GM23338 (cell line): Measurements from ENCODE around the gene PDE1A. TPM values are rescaled to one million over a fixed set of nuclear protein-coding genes. Genes with fewer than 3 reads are reported as not detected.

Source experiments
- ATAC-seq: fragments of 200-7000 bp; cut with Tn5 transposase; 3 replicates; pipeline ENCODE4 v1.9.1; 2020
- DNase-seq: peaks from one replicate; pipeline ENCODE4 v3.0.0-alpha.2; 2015; ENCODE audit warnings: low spot score
- H2AFZ ChIP-seq: fragments of 200-600 bp; sonication (generic); 2 replicates; pipeline ENCODE4 v1.8.0; 2016; ENCODE audit warnings: antibody characterized with exemption, mild to moderate bottlenecking, moderate library complexity
- H3F3A ChIP-seq: fragments of 200-600 bp; sonication (generic); replicated peaks from 2 replicates; pipeline ENCODE4 v1.8.0; 2017; ENCODE audit warnings: antibody characterized with exemption, mixed run types, low read depth
- H3K27ac ChIP-seq: fragments of 200-600 bp; sonication (generic); 2 replicates; pipeline ENCODE4 v1.6.1; 2016; ENCODE audit warnings: low read depth
- H3K27me3 ChIP-seq: fragments of 200-600 bp; sonication (generic); 2 replicates; pipeline ENCODE4 v1.8.0; 2016; ENCODE audit warnings: mild to moderate bottlenecking, mixed run types, moderate library complexity; ENCODE audit not compliant: insufficient read depth
- H3K36me3 ChIP-seq: fragments of 200-600 bp; sonication (generic); 2 replicates; pipeline ENCODE4 v1.8.0; 2016; ENCODE audit warnings: mild to moderate bottlenecking; ENCODE audit not compliant: insufficient read depth
- H3K4me1 ChIP-seq: fragments of 200-600 bp; sonication (generic); 2 replicates; pipeline ENCODE4 v1.8.0; 2016; ENCODE audit warnings: mild to moderate bottlenecking, moderate library complexity; ENCODE audit not compliant: insufficient read depth
- H3K4me2 ChIP-seq: fragments of 200-600 bp; sonication (generic); 2 replicates; pipeline ENCODE4 v1.7.1; 2017; ENCODE audit warnings: mixed run types
- H3K4me3 ChIP-seq: fragments of 200-600 bp; sonication (generic); 2 replicates; pipeline ENCODE4 v1.6.1; 2016; ENCODE audit warnings: mixed run types
- H3K79me2 ChIP-seq: fragments of 200-600 bp; sonication (generic); replicated peaks from 2 replicates; pipeline ENCODE4 v1.8.0; 2017; ENCODE audit warnings: mild to moderate bottlenecking; ENCODE audit not compliant: insufficient read depth
- H3K9me2 ChIP-seq: fragments of 200-600 bp; sonication (generic); 2 replicates; pipeline ENCODE4 v1.8.0; 2017; ENCODE audit not compliant: insufficient read depth
- H4K20me1 ChIP-seq: fragments of 200-600 bp; sonication (generic); replicated peaks from 2 replicates; pipeline ENCODE4 v1.8.0; 2017; ENCODE audit warnings: mild to moderate bottlenecking; ENCODE audit not compliant: insufficient read depth
- H3K27ac Mint-ChIP-seq: 2 replicates; pipeline ENCODE4 v1.8.0; 2020; ENCODE audit warnings: inconsistent platforms, mild to moderate bottlenecking, moderate library complexity, mixed read lengths
- H3K27me3 Mint-ChIP-seq: 3 replicates; pipeline ENCODE4 v1.8.0; 2022; ENCODE audit warnings: low read depth, mild to moderate bottlenecking, moderate library complexity, mixed read lengths, inconsistent platforms; ENCODE audit not compliant: insufficient read depth, poor library complexity
- H3K36me3 Mint-ChIP-seq: 3 replicates; pipeline ENCODE4 v1.8.0; 2021; ENCODE audit warnings: low read depth, mild to moderate bottlenecking, inconsistent platforms, moderate library complexity, mixed read lengths
- H3K4me1 Mint-ChIP-seq: 3 replicates; pipeline ENCODE4 v1.8.0; 2020; ENCODE audit warnings: mild to moderate bottlenecking, inconsistent platforms, mixed read lengths
- H3K4me3 Mint-ChIP-seq: 3 replicates; pipeline ENCODE4 v1.8.0; 2021; ENCODE audit warnings: moderate library complexity, mild to moderate bottlenecking, inconsistent platforms, mixed read lengths
- H3K9me3 Mint-ChIP-seq: 3 replicates; pipeline ENCODE4 v1.8.0; 2020; ENCODE audit warnings: moderate library complexity, mild to moderate bottlenecking, inconsistent platforms, mixed read lengths
- CREB1 ChIP-seq: fragments of 250-450 bp; sonication (Bioruptor Pico); IDR thresholded peaks from 2 replicates; pipeline ENCODE4 v1.5.0; 2020; ENCODE audit warnings: low read depth, mild to moderate bottlenecking, moderate library complexity
- EZH2 ChIP-seq: fragments of 200-600 bp; sonication (generic); IDR thresholded peaks from one replicate; pipeline ENCODE4 v1.8.0; 2017; ENCODE audit warnings: antibody characterized with exemption, mild to moderate bottlenecking, low read depth; ENCODE audit not compliant: unreplicated experiment
- EZH2phosphoT487 ChIP-seq: fragments of 200-600 bp; sonication (generic); IDR thresholded peaks from one replicate; pipeline ENCODE4 v1.8.1; 2018; ENCODE audit warnings: antibody characterized with exemption; ENCODE audit not compliant: unreplicated experiment
- NANOG ChIP-seq: IDR thresholded peaks from 2 replicates; pipeline ENCODE4 v1.6.1; 2016; ENCODE audit warnings: antibody characterized with exemption, borderline replicate concordance
- POLR2AphosphoS5 ChIP-seq: IDR thresholded peaks from 2 replicates; pipeline ENCODE4 v1.6.1; 2016; ENCODE audit warnings: antibody characterized with exemption, low read depth
- ZNF462 ChIP-seq: fragments of 250-450 bp; sonication (Bioruptor Pico); IDR thresholded peaks from 2 replicates; pipeline ENCODE4 v1.5.0; 2020; ENCODE audit warnings: mild to moderate bottlenecking, moderate library complexity
- polyA plus RNA-seq: library from polyadenylated mRNA; unstranded; fragments of >200 nt; fragmentation: Nextera tagmentation; extraction: Ambion mirVana; gene quantifications from 2 replicates; pipeline ENCODE4 v1.2.1, GENCODE V29; 2016
- total RNA-seq: library from RNA; depleted of rRNA; stranded (reverse); fragments of >200 nt; shearing (Covaris generic); gene quantifications from 2 replicates; pipeline ENCODE4 v1.2.3, GENCODE V29; 2014
- TF ChIP-seq, protein P1 (sequence below): IDR thresholded peaks from 2 replicates; pipeline ENCODE4 v1.6.1; 2016; ENCODE audit warnings: antibody characterized with exemption

Gene PDE1A
- total and polyA plus RNA-seq, 2 experiments from 2014 or later: 0.28 to 0.31 TPM

GRCh38 chr2:182191061-182191460 is 235.8 kb downstream of the PDE1A start (continued):
- no peak for TF ChIP-seq ZNF462
- TF ChIP-seq, protein P1, sequence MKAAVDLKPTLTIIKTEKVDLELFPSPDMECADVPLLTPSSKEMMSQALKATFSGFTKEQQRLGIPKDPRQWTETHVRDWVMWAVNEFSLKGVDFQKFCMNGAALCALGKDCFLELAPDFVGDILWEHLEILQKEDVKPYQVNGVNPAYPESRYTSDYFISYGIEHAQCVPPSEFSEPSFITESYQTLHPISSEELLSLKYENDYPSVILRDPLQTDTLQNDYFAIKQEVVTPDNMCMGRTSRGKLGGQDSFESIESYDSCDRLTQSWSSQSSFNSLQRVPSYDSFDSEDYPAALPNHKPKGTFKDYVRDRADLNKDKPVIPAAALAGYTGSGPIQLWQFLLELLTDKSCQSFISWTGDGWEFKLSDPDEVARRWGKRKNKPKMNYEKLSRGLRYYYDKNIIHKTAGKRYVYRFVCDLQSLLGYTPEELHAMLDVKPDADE: no peak

DNA sequence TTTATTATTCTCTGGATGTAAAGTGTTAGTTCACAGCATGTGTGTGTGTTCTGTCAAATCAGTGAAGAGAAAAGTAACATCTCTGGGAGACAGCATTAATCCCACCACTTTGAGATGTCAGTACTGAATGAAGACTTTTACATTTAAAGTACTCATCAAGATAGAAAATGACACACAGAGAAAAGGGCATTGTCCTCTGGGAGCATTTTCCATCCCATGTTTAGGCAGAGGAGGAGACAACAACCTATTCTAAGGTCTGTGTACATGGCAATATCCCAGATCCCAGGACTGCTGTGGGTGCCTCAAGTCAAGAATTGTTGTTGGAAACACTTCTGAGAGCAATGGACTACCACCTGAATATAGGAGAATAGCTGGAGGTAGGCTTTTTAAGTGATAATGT is 239.7 kb downstream of the PDE1A start:
- H4K20me1 ChIP-seq: no peaks in the 10 kb centered on the region
- TF ChIP-seq CREB1 (CRISPR knock-in tag) (no peak), EZH2 (no peak), EZH2phosphoT487 (no peak), NANOG (no peak), POLR2AphosphoS5 (no peak), ZNF462 (no peak)
- TF ChIP-seq, protein P1: no peak

More for the DNA sequence above, 239.7 kb downstream of the PDE1A start:
- H3K4me3 Mint-ChIP-seq: no peak overlapping the region
- ATAC-seq (no peak), DNase-seq (no peak)
- peaks cover 3% of the 10 kb centered on the region; the same call in 1 of the 3 replicates for H3K36me3 Mint-ChIP-seq
- Histone ChIP-seq H2AFZ (no peak overlapping the region), H3K27ac (no peak overlapping the region), H3F3A (no peaks in the 10 kb centered on the region), H3K79me2 (no peaks in the 10 kb centered on the region), H3K4me2 (no peak overlapping the region), H3K9me2 (no peaks in the 10 kb centered on the region), H3K4me3 (no peak overlapping the region), H3K36me3 (no peaks in the 10 kb centered on the region), H3K27me3 (no peaks in the 10 kb centered on the region), H3K4me1 (no peaks in the 10 kb centered on the region)
- H3K4me1 Mint-ChIP-seq: no peaks in the 10 kb centered on the region
- no peak overlapping the region for H3K27ac Mint-ChIP-seq
- peaks cover 10% of the 10 kb centered on the region; the same call in 2 of the 3 replicates for H3K9me3 Mint-ChIP-seq
- H3K27me3 Mint-ChIP-seq: no peaks in the 10 kb centered on the region
